ENCODE results near the gene KRTAP5-2.

- TF ChIP-seq POLR2AphosphoS5 (IDR thresholded peaks at IDR 0.05; ENCODE audit: low read depth, low read length) = no peak
- TF ChIP-seq REST (IDR thresholded peaks at IDR 0.05; ENCODE audit: insufficient read depth in 1 of 2, low read depth in 2 of 2, low read length in 2 of 2) = no peak
Measured at GRCh38 chr11:1562469-1563148, 35.5 kb downstream of the KRTAP5-2 start.
